Suprapubic skin (tissue), 4 donors: ENCODE results near the gene CMSS1. TPM values are rescaled to one million over a fixed set of nuclear protein-coding genes. Genes with fewer than 3 reads are reported as not detected.

Experiments
- DNase-seq, 2 donors: peaks; one replicate each; pipeline ENCODE4 v3.0.0-alpha.2; 2019; ENCODE audit warnings: low spot score in 2 of 2
- H3K27ac ChIP-seq: fragments of 200-600 bp; sonication (generic); one replicate; pipeline ENCODE4 v1.5.1; 2019
- H3K27me3 ChIP-seq: fragments of 200-600 bp; sonication (generic); one replicate; pipeline ENCODE4 v1.5.1; 2019
- H3K36me3 ChIP-seq: fragments of 200-600 bp; sonication (generic); one replicate; pipeline ENCODE4 v1.5.1; 2019
- H3K4me1 ChIP-seq: fragments of 200-600 bp; sonication (generic); one replicate; pipeline ENCODE4 v1.5.1; 2019
- H3K4me3 ChIP-seq: fragments of 200-600 bp; sonication (generic); one replicate; pipeline ENCODE4 v1.5.1; 2019; ENCODE audit warnings: mild to moderate bottlenecking
- H3K9me3 ChIP-seq: fragments of 200-600 bp; sonication (generic); one replicate; pipeline ENCODE4 v1.5.1; 2019
- EP300 ChIP-seq: sonication (generic); formaldehyde crosslinking; IDR thresholded peaks from one replicate; pipeline ENCODE4 v1.6.1; 2017; ENCODE audit warnings: antibody characterized with exemption
- POLR2A ChIP-seq, 2 donors: fragments of 450-650 bp; IDR thresholded peaks; one replicate each; pipeline ENCODE4 v1.6.1; 2017; ENCODE audit warnings: antibody characterized with exemption in 2 of 2, mild to moderate bottlenecking in 2 of 2, moderate library complexity in 2 of 2
- POLR2AphosphoS5 ChIP-seq, 3 donors: sonication (generic); formaldehyde crosslinking; IDR thresholded peaks; one replicate each; pipeline ENCODE4 v1.6.1; 2017; ENCODE audit warnings: antibody characterized with exemption in 3 of 3
- WGBS: methylation state at CpG from one replicate; pipeline ENCODE4 v1.1.5; 2018; 5-methylcytosine and 5-hydroxymethylcytosine counted together
- total RNA-seq, 4 donors: library from RNA; depleted of rRNA; stranded (reverse); fragments of >200 nt; gene quantifications; one replicate each; pipeline ENCODE4 v1.1.0, GENCODE V29; 2016
- TF ChIP-seq, protein P1 (sequence below), 2 donors: fragments of 200-600 bp in 1 of 2; fragments of 450-650 bp in 1 of 2; sonication (generic) in 1 of 2; IDR thresholded peaks; one replicate each; pipeline ENCODE4 v1.5.1; 2016 to 2019; ENCODE audit warnings: antibody characterized with exemption in 2 of 2, mild to moderate bottlenecking in 1 of 2, moderate library complexity in 1 of 2

CMSS1 gene
- total RNA-seq, 4 donors from 2014 or later = 13.2 to 17.1 (median 13.5) TPM

DNA sequence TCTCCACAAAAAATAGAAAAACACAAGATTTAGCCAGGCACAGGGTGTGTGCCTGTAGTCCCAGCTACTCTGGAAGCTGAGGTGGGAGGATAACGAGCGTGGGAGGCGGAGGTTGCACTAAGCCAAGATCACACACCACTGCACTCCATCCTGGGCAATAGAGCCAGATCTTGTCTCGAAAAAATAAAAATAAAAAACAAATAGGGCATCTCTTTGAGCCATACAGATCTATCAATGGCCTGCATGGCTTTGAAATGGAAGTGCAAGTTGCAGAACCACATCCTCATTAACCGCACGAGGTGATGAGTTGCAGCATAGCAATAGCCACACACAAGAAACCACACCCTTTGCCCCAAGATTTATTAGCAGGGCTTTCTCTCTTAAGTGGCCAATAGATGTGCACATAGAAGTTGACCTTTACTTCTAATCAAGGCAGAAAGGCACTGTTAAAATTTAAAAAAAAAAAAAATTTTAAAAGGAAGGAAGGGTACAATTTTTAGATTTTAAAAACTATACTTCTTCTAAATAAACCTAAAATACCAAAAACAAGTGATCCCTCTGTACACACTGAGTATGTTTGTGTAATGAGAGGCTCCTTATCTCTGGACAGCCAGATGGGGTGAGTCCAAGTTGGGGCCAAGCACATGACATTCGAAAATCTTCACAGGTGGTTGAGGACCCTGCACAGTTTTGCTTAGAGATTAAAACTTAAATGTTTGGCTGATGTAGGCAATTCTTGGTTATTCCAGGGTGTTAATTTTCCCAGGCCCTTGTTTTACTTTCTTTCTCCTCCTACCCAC is 243.2 kb downstream of the CMSS1 start:
- Histone ChIP-seq H3K27ac (no peak overlapping the region), H3K4me1 (no peaks in the 10 kb centered on the region), H3K9me3 (no peaks in the 10 kb centered on the region), H3K27me3 (no peaks in the 10 kb centered on the region), H3K4me3 (no peak overlapping the region), H3K36me3 (no peaks in the 10 kb centered on the region)
- DNase-seq = no peak
- 73% methylated on average over 7 of the region's 7 CpGs for WGBS
- TF ChIP-seq POLR2A (IDR thresholded peaks at IDR 0.05) = no peak

GRCh38 chr3:100062665-100063064 is 245.0 kb downstream of the CMSS1 start:
- TF ChIP-seq, protein P1, sequence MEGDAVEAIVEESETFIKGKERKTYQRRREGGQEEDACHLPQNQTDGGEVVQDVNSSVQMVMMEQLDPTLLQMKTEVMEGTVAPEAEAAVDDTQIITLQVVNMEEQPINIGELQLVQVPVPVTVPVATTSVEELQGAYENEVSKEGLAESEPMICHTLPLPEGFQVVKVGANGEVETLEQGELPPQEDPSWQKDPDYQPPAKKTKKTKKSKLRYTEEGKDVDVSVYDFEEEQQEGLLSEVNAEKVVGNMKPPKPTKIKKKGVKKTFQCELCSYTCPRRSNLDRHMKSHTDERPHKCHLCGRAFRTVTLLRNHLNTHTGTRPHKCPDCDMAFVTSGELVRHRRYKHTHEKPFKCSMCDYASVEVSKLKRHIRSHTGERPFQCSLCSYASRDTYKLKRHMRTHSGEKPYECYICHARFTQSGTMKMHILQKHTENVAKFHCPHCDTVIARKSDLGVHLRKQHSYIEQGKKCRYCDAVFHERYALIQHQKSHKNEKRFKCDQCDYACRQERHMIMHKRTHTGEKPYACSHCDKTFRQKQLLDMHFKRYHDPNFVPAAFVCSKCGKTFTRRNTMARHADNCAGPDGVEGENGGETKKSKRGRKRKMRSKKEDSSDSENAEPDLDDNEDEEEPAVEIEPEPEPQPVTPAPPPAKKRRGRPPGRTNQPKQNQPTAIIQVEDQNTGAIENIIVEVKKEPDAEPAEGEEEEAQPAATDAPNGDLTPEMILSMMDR (IDR thresholded peaks at IDR 0.05) = no peak
- TF ChIP-seq EP300 = no peak
- TF ChIP-seq POLR2A (IDR thresholded peaks at IDR 0.05) = no peak
- TF ChIP-seq POLR2AphosphoS5 (IDR thresholded peaks at IDR 0.05) = no peak
- H3K9me3 ChIP-seq = no peaks in the 10 kb centered on the region
- H3K27ac ChIP-seq = no peak overlapping the region
- no peaks in the 10 kb centered on the region for H3K4me1 ChIP-seq
- H3K4me3 ChIP-seq = no peak overlapping the region
- no peaks in the 10 kb centered on the region for H3K27me3 ChIP-seq
- H3K36me3 ChIP-seq = no peaks in the 10 kb centered on the region
- WGBS = 83% methylated on average over 4 of the region's 4 CpGs
- DNase-seq = no peak

- no peaks in the 10 kb centered on the region for H3K9me3 ChIP-seq
- WGBS = 73% methylated on average over 7 of the region's 7 CpGs
- TF ChIP-seq EP300 (no peak), POLR2AphosphoS5 (IDR thresholded peaks at IDR 0.05) (no peak), POLR2A (IDR thresholded peaks at IDR 0.05) (no peak)
- TF ChIP-seq, protein P1 (IDR thresholded peaks at IDR 0.05) = no peak
- no peaks in the 10 kb centered on the region for H3K36me3 ChIP-seq
- no peak for DNase-seq
- no peak overlapping the region for H3K4me3 ChIP-seq
- H3K4me1 ChIP-seq = peaks cover 3% of the 10 kb centered on the region
- H3K27ac ChIP-seq = no peak overlapping the region
- no peaks in the 10 kb centered on the region for H3K27me3 ChIP-seq
Observed at GRCh38 chr3:100063929-100064461, 246.3 kb downstream of the CMSS1 start.

- H3K4me1 ChIP-seq = peaks cover 4% of the 10 kb centered on the region
- H3K4me3 ChIP-seq = no peak overlapping the region
- TF ChIP-seq, protein P1 (IDR thresholded peaks at IDR 0.05) = no peak
- TF ChIP-seq EP300 (no peak), POLR2A (IDR thresholded peaks at IDR 0.05) (no peak)
- H3K27ac ChIP-seq = no peak overlapping the region
- DNase-seq = no peak
- H3K9me3 ChIP-seq = no peaks in the 10 kb centered on the region
- no peaks in the 10 kb centered on the region for H3K27me3 ChIP-seq
- no peaks in the 10 kb centered on the region for H3K36me3 ChIP-seq
Observed at GRCh38 chr3:100067589-100067988, 249.9 kb downstream of the CMSS1 start.

DNA sequence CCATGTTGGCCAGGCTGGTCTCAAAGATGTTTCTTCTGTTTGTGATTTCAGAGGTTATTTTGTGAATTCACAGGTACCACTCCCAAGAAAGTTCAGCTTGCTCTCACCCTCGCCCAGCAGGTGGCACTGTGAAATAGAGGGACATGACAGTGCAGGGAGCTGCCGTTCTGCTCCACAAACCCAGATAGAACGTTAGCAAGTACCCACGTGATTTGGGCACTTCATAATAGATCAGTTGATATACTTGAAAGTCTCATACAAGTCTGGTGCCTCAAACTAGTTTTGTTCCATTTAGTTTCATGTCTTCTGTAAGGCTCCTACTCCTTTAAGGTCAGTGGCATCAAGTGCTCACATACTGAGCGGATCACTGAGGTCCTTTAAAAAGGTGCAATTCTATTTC is 251.2 kb downstream of the CMSS1 start:
- no peak overlapping the region for H3K27ac ChIP-seq
- 19% methylated on average over 5 of the region's 5 CpGs for WGBS
- TF ChIP-seq, protein P1 (IDR thresholded peaks at IDR 0.05) = peak; percentile 68 to 76
- TF ChIP-seq POLR2A (IDR thresholded peaks at IDR 0.05) = no peak
- H3K4me3 ChIP-seq = no peak overlapping the region
- H3K9me3 ChIP-seq = no peaks in the 10 kb centered on the region
- peaks cover 4% of the 10 kb centered on the region for H3K4me1 ChIP-seq
- H3K36me3 ChIP-seq = no peaks in the 10 kb centered on the region
- peak; percentile 82 to 85 for DNase-seq
- H3K27me3 ChIP-seq = no peaks in the 10 kb centered on the region
